ENCODE measurements around the gene DGKD.

The DGKD gene

GRCh38 chr2:233338812-233339368 is 15.4 kb upstream of the DGKD start:
- no peak for DNase-seq (ENCODE audit: low read depth)

- no peak for DNase-seq (ENCODE audit: low read depth)
Measured at GRCh38 chr2:233339427-233339826, 14.9 kb upstream of the DGKD start.

GRCh38 chr2:233341296-233341695 is 13.0 kb upstream of the DGKD start:
- no peak for DNase-seq (ENCODE audit: low read depth)

GRCh38 chr2:233342301-233342700 is 12.0 kb upstream of the DGKD start:
- no peak for DNase-seq (ENCODE audit: low read depth)

DNA sequence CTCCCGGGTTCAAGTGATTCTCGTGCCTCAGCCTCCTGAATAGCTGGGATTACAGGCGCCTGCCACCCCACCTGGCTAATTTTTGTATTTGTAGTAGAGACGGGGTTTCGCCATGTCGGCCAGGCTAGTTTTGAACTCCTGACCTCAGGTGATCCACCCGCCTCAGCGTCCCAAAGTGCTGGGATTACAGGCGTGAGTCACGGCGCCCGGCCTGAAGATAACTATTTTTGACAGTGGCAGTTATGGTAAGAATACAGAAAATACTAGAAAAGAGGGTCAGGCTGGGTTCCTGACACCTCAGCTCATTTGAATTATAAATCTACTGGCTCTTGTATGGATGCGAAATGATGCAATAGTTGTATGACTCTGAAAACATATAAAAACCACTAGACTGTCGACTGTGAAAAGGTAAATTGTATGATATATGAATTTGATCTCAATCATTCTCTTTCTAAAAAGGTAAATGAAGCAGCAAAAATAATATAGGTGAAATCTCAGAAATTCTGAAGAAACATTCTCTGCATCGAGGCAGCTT is 11.1 kb upstream of the DGKD start:
- DNase-seq (ENCODE audit: low read depth) = no peak

DNA sequence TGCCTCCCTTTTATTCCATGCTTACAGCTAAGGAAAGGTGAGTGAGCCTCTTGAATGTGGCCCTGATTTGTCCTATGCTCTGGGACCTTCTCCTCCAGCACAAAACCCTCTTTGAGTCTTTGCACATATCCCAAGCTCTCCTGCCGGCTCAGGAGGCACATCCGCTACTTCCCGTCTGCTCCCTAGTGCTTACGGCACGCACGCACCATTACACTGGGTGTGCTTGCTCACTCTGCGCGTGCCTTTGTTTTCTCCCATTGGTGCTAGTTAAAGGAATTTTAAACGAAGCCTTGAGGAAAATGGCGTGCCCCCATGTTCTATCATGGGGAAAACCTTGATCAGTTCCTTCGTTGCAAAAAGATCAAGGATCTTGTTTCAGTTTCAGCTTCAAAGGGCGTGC is 7.9 kb upstream of the DGKD start:
- DNase-seq (ENCODE audit: low read depth) = no peak

DNA sequence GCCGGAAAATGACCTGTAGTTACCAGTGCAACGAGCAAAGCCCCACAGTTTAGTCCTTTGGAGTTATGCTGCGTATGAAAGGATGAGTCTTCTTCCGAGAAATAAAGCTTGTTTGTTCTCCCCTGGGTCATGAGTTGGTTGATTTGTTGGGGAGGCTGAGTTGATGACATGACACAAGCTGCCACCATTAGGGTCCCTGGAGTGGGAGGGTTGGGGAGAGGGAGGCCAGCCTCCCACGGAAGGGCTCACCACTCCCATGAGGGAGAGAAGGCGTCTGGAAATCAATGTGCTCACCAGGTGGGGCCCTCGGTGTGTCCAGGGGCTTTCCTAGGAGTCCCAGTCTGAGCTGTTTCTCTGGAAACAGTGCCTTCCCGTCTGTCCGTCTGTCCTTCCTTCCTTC is 7.4 kb upstream of the DGKD start:
- no peak for DNase-seq (ENCODE audit: low read depth)

DNA sequence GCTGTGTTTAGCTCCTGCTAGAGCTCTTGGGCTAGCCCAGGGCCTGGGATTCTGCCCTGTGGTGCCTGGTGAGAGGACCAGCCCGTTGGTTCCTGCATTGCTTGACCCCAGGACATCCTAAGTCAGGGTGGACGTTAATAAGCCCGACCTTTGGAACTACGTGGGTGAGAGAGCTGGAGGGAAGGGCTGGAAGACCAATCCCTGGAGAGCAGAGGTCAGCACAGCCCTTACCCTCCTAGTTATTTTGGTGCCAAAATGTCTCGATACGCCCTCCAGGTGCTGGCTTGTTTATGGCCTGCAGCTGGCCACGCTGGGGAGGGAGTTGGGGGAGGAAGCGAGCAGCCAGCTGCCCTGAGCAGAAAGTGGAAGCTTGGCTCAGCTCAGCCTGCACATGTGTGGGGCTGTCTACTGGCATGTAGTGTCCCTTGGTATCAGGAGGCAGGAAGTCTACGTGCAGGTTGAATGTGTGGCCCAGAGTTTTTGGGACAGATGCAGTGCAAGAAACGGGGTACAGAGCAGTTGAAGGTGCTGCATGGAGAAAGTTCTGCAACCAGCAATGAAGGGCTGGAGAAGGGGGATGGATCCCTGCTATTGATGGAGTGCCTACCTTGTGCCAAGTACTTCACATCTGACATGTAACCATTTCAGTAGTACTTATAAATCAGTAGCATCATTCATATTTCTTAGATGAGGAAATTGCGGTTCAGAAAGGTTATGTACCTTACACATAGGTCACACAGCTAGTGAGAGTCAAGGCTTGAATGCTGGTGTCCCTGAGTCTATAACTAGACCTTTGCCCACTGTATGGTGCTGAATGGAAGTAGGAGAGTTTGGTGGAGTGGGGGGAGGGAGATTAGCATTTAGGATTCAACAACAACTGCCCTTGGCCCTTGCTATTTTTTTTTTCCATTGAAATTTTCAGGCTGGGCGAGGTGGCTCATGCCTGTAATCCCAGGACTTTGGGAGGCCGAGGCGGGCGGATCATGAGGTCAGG is 5.0 kb upstream of the DGKD start:
- DNase-seq (ENCODE audit: low read depth) = no peak

DNA sequence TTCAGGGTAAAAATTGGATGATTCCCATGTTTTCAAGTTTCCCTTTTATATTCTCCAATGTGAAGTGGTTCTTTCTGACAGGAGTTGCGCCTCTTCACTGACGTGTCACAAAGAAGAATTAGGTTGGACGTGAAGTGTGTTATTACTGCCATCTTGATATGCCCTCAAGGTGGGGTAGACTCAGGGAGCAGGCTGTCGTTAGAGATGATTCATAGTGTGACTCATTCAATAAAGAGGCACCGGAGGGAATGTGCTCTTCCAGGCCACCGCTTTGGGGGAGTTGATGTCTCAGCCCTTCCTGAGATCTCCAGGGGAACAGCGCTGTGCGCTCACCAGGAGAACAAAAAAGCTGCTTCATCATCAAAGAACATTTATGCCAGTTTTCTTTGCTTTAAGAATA is 3.6 kb upstream of the DGKD start:
- peak; percentile 64 for DNase-seq (ENCODE audit: low read depth)

GRCh38 chr2:233351423-233351822 is 2.9 kb upstream of the DGKD start:
- peak; percentile 16 for DNase-seq (ENCODE audit: low read depth)

DNA sequence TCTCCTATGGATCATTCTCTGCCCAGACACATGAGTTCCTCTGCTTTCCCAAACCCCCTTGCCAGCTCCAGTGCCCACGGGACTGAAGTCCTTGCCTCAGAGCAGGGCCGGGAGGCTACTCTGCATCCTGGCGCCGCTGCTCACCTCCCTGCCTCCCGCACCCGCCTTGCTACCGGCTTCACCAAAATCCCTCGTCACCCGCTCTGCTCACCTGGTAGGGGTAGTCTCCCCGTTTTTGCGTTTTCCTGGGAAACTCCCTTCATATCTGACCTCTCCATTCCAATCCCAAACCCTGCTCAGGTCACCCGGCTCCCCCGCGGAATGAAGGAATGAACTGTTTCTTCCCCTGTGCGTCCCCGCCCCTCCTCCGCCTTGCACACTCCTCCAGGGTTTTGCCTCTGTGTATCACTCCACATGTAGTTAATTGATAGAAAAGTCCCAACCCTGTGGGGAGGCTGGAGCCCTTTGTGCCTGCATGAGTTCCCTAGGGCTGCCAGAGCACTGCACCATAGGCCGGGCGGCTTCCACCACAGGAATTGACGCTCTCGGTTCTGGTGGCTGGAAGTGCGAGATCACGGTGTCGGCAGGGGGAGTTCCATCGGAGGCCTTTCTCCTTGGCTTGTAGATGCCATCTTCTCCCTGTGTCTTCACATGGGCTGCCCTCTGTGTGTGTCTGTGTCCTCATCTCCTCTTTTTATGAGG is 2.0 kb upstream of the DGKD start:
- no peak for DNase-seq (ENCODE audit: low read depth)

DNA sequence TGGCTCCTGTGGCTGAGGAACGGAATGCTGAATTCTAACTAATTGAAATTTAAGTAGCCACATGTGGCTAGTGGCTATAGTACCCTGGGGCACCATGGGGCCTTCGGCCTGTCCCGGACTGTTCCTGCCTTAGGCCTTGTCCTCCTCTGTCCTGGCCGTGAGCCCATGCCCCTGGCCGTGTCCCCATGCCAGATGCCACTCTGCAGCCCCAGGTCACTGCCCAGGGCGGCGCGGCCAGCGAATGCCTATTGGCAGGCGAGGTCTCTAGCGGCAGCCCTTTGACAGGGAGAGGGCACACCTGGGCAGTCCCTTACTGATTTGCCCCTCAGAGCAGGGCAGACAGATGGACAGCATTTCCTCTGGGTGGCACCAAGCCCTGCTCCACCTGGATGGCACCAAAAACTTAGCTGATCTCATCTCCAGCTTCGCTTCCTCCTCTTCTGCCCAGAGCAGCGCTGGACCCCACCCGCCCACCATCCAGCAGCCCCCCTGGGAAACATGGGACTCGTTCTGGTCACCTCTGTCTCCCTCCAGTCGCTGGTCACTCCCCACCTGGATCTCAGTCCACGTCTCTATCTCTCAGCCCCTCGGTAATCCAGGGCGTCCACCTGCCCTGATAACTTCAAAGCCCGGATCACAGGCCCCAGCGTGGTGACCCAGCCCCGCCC is 1.1 kb upstream of the DGKD start:
- DNase-seq (ENCODE audit: low read depth) = no peak

DNA sequence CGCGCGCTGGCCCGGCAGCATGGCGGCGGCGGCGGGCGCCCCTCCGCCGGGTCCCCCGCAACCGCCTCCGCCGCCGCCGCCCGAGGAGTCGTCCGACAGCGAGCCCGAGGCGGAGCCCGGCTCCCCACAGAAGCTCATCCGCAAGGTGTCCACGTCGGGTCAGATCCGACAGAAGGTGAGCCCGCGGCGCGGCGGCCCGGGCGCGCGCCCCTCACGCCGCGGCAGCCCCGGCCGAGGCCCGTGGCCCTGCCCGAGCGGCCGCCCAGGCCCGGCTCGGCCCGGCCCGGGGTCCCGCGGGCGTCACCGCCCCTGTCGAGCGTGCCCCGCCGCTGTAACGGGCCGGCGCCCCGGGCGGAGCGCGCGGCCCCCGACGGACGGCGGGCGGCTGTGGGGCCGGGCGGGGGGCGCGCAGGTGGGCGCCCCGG is 218 bp downstream of the DGKD start:
- DNase-seq (ENCODE audit: low read depth) = no peak

- DNase-seq (ENCODE audit: low read depth) = no peak
Measured at GRCh38 chr2:233354971-233355574, 779 bp downstream of the DGKD start.

- DNase-seq (ENCODE audit: low read depth) = no peak
Measured at GRCh38 chr2:233355916-233356315, 1.6 kb downstream of the DGKD start.

GRCh38 chr2:233356546-233357308 is 2.4 kb downstream of the DGKD start:
- no peak for DNase-seq (ENCODE audit: low read depth)

GRCh38 chr2:233358335-233358734 is 4.0 kb downstream of the DGKD start:
- no peak for DNase-seq (ENCODE audit: low read depth)

DNA sequence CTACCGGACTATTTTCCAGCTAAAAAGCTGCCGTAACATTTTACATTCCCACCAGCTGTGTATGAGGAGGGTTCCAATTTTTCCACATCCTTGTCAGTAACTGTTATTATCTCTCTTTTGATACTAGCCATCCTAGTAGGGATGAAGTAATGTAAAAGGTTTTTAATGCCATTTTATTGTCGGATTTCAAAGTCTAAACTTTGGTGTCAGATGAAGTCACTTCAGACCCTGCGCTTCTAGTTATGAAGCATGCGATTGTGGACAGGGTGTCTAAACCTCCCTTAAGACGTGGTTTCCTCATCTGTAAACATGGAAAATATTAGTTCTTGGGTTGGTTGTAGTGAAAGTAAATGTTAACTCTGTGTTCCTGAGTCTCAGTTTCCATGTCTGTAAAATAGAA is 4.7 kb downstream of the DGKD start:
- no peak for DNase-seq (ENCODE audit: low read depth)

GRCh38 chr2:233359823-233360222 is 5.5 kb downstream of the DGKD start:
- no peak for DNase-seq (ENCODE audit: low read depth)

- DNase-seq (ENCODE audit: low read depth) = no peak
Measured at GRCh38 chr2:233360771-233361176, 6.5 kb downstream of the DGKD start.

DNA sequence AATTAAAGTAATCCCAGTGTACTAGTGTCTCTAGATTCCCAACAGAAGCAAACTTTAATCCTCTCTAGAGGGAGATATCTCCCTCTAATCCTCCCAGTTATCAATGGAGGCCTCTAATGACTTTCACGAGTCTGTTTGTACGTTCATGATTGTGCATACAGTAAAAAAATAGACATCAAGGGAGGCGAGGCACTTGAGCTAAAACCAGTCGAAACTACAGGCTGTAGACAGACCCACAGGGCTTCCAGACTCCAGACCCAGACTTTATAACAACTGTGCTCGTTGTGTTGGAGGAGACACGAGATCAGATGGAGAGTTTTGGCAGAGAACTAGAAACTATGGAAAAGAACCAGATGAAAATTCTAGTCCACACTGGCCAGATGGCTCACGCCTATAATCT is 7.0 kb downstream of the DGKD start:
- no peak for DNase-seq (ENCODE audit: low read depth)

All from stromal cell of bone marrow (primary cell).